Upper lobe of left lung (tissue), 6 donors: ENCODE measurements around the gene SLC12A6. TPM values are rescaled to one million over a fixed set of nuclear protein-coding genes. Genes with fewer than 3 reads are reported as not detected.

Experiments used
- ATAC-seq, 2 donors: fragments of 200-7000 bp; cut with Tn5 transposase; one replicate each; pipeline ENCODE4 v1.9.1; 2022; ENCODE audit warnings: mild to moderate bottlenecking in 2 of 2, moderate library complexity in 2 of 2; ENCODE audit not compliant: low FRiP score in 2 of 2
- DNase-seq, 2 donors: peaks; one replicate each; pipeline ENCODE4 v3.0.0-alpha.2; 2019 to 2020
- H3K27ac ChIP-seq, 4 donors: fragments of 200-600 bp; sonication (generic); one replicate each; pipeline ENCODE4 v1.5.1; 2016 to 2019
- H3K27me3 ChIP-seq, 4 donors: fragments of 200-600 bp; sonication (generic); one replicate each; pipeline ENCODE4 v1.5.1; 2017 to 2019
- H3K36me3 ChIP-seq, 4 donors: fragments of 200-600 bp; sonication (generic); one replicate each; pipeline ENCODE4 v1.5.1; 2016 to 2019
- H3K4me1 ChIP-seq, 4 donors: fragments of 200-600 bp; sonication (generic); one replicate each; pipeline ENCODE4 v1.5.1; 2018 to 2019
- H3K4me3 ChIP-seq, 4 donors: fragments of 200-600 bp; sonication (generic); one replicate each; pipeline ENCODE4 v1.5.1; 2017 to 2019; ENCODE audit warnings: mild to moderate bottlenecking in 2 of 4, moderate library complexity in 1 of 4
- H3K9me3 ChIP-seq, 4 donors: fragments of 200-600 bp; sonication (generic); one replicate each; pipeline ENCODE4 v1.5.1; 2018 to 2019
- EP300 ChIP-seq, 4 donors: sonication (generic); formaldehyde crosslinking; IDR thresholded peaks; one replicate each; pipeline ENCODE4 v1.5.1; 2017; ENCODE audit warnings: antibody characterized with exemption in 4 of 4, control low read depth in 2 of 4
- POLR2A ChIP-seq, 4 donors: fragments of 450-650 bp; IDR thresholded peaks; one replicate each; pipeline ENCODE4 v1.5.1; 2016 to 2017; ENCODE audit warnings: antibody characterized with exemption in 4 of 4, mild to moderate bottlenecking in 2 of 4
- POLR2AphosphoS5 ChIP-seq, 2 donors: sonication (generic); formaldehyde crosslinking; IDR thresholded peaks; one replicate each; pipeline ENCODE4 v1.5.1; 2017; ENCODE audit warnings: antibody characterized with exemption in 2 of 2
- WGBS, 2 donors: methylation state at CpG; one replicate each; pipeline ENCODE4 v1.1.5; 2017 to 2018; 5-methylcytosine and 5-hydroxymethylcytosine counted together
- small RNA-seq, 4 donors: library from RNA; depleted of rRNA; stranded (forward); fragments of <200 nt; gene quantifications; one replicate each; pipeline ENCODE3, GENCODE V24; 2016
- total RNA-seq, 6 donors: library from RNA; depleted of rRNA in 4 of 6; stranded (reverse); fragments of >200 nt in 4 of 6; gene quantifications; one replicate each; pipeline versions ENCODE4 v1.1.0 to v1.2.1, GENCODE V29; 2016 to 2021
- TF ChIP-seq, protein P1 (sequence below), 6 experiments: fragments of 450-650 bp in 4 of 6; fragments of 200-600 bp in 2 of 6; sonication (generic) in 2 of 6; IDR thresholded peaks; one replicate each; pipeline ENCODE4 v1.5.1; 2016 to 2019; ENCODE audit warnings: antibody characterized with exemption in 6 of 6
- donor health status: DM: no; HTN: no; CAD: no; lungs with moderate emphysema.
- donor health status: DM: no; HTN: yes; CAD: no; lungs with severe emphysema.

The SLC12A6 gene
- total RNA-seq, 6 donors from 2014 or later, result 35.3 to 68.1 (median 50.4) TPM

- WGBS, 2 donors, result 46 to 61% methylated on average over 4 of the region's 4 CpGs
- Histone ChIP-seq H3K36me3 (peaks cover 0 to 5% (median 2%) of the 10 kb centered on the region in 4 donors), H3K27ac (no peak overlapping the region), H3K4me1 (peaks cover 0 to 18% (median 5%) of the 10 kb centered on the region in 4 donors), H3K4me3 (no peak overlapping the region), H3K27me3 (no peaks in the 10 kb centered on the region), H3K9me3 (no peaks in the 10 kb centered on the region)
- ATAC-seq (no peak), DNase-seq (no peak)
- TF ChIP-seq POLR2A (IDR thresholded peaks at IDR 0.05), result no peak
- TF ChIP-seq, protein P1, sequence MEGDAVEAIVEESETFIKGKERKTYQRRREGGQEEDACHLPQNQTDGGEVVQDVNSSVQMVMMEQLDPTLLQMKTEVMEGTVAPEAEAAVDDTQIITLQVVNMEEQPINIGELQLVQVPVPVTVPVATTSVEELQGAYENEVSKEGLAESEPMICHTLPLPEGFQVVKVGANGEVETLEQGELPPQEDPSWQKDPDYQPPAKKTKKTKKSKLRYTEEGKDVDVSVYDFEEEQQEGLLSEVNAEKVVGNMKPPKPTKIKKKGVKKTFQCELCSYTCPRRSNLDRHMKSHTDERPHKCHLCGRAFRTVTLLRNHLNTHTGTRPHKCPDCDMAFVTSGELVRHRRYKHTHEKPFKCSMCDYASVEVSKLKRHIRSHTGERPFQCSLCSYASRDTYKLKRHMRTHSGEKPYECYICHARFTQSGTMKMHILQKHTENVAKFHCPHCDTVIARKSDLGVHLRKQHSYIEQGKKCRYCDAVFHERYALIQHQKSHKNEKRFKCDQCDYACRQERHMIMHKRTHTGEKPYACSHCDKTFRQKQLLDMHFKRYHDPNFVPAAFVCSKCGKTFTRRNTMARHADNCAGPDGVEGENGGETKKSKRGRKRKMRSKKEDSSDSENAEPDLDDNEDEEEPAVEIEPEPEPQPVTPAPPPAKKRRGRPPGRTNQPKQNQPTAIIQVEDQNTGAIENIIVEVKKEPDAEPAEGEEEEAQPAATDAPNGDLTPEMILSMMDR (IDR thresholded peaks at IDR 0.05), result no peak
- no peak for TF ChIP-seq EP300 (IDR thresholded peaks at IDR 0.05)
- TF ChIP-seq POLR2AphosphoS5 (IDR thresholded peaks at IDR 0.05), result no peak
Measured at GRCh38 chr15:34182942-34183341, 154.6 kb downstream of the SLC12A6 start.

Small RNAs within 50 kb of the gene (small RNA-seq; reads per million reads assigned to genes)
- 0 reads per million in 4 donors for gene MIR1233-1
- gene RF00019, result 0 reads per million in 4 donors

Other genes with a start within 250 kb of the SLC12A6 start
- gene EMC7, start 235.9 kb downstream of the SLC12A6 start, total RNA-seq, result 10 to 100 TPM in 5 of 6 donors, 1 to 10 TPM in 1; 9.3 to 71.9 (median 46.0) TPM
- 1 to 10 TPM in 4 of 6 donors, under 1 TPM in 2; 0.55 to 5.2 (median 1.2) TPM for gene PGBD4, start 235.7 kb downstream of the SLC12A6 start, total RNA-seq
- gene KATNBL1, start 127.7 kb downstream of the SLC12A6 start, total RNA-seq, result 10 to 100 TPM; 26.5 to 71.2 (median 55.2) TPM
- gene EMC4, start 112.8 kb downstream of the SLC12A6 start, total RNA-seq, result 100 to 1,000 TPM in 3 of 6 donors, 10 to 100 TPM in 3; 41.9 to 147 (median 99.5) TPM
- 100 to 1,000 TPM in 3 of 6 donors, 10 to 100 TPM in 3; 75.4 to 177 (median 104) TPM for gene NOP10, start 5.4 kb upstream of the SLC12A6 start, total RNA-seq
- not detected for gene NUTM1, start 5.5 kb upstream of the SLC12A6 start, total RNA-seq
- 10 to 100 TPM; 16.3 to 39.0 (median 23.9) TPM for gene LPCAT4, start 29.4 kb upstream of the SLC12A6 start, total RNA-seq
- 100 to 1,000 TPM in 1 of 6 donors, 10 to 100 TPM in 5; 28.1 to 172 (median 70.4) TPM for gene GOLGA8A, start 100.0 kb upstream of the SLC12A6 start, total RNA-seq
- 100 to 1,000 TPM in 3 of 6 donors, 10 to 100 TPM in 3; 29.8 to 788 (median 115) TPM for gene GOLGA8B, start 245.9 kb upstream of the SLC12A6 start, total RNA-seq